ENCODE results near the gene FXYD7.
"Not testable (repeated sequence)": the region's sequence is repeated elsewhere in the genome, so short reads cannot be mapped to it uniquely, and the experiment has no call there.

Gene FXYD7

DNA sequence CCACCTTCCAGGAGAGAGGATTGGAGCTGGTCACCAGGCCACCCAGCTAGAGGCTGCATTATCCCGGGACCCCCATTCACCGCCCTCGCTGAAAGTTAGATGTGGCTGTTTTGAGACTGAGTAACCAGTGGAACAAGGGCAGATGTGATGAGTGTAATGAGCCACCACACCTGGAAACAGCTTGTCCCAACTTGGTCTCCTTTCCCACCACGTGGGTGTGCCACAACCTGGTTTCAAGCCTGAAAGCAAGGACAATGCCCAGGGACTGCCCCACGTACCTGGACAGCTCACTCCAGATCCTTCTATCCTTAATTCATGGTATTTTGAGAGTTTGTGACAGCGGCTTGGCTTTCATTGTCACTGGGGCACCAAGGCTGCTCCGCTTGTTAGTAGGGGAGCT, 15.2 kb upstream of the FXYD7 start:
- no peak for DNase-seq (ENCODE audit: low read depth)

- DNase-seq (ENCODE audit: low read depth), result no peak
These were observed 14.5 kb upstream of the FXYD7 start for GRCh38 chr19:35128398-35129057.

GRCh38 chr19:35129724-35130274, 13.3 kb upstream of the FXYD7 start:
- DNase-seq (ENCODE audit: low read depth), result not testable (repeated sequence)

GRCh38 chr19:35130761-35131720, 12.0 kb upstream of the FXYD7 start:
- DNase-seq (ENCODE audit: low read depth), result no peak

DNA sequence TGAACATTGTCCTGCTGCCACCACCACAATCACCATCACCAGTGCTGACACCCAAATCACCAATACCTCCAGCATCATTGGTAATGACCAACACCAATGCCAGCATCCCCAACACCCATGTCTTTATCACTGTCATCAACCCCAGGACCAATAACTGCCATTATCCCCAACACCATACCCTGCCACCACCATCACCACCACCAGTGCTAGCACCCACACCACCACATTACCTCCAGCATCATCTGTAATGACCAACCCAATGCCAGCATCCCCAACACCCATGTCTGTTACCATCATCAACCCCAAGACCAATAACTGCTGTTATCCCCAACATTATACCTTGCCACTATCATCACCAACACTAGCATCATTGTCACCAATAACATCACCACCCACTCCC, 10.8 kb upstream of the FXYD7 start:
- DNase-seq (ENCODE audit: low read depth), result no peak

- DNase-seq (ENCODE audit: low read depth), result no peak
These were observed 9.2 kb upstream of the FXYD7 start for GRCh38 chr19:35133826-35134225.

GRCh38 chr19:35134601-35135242, 8.3 kb upstream of the FXYD7 start, which contains the start of gene LGI4:
TSS of gene LGI4 (minus strand) at chr19:35135059. CDS start at chr19:35134680, 379 bp downstream.
- DNase-seq (ENCODE audit: low read depth), result no peak

DNA sequence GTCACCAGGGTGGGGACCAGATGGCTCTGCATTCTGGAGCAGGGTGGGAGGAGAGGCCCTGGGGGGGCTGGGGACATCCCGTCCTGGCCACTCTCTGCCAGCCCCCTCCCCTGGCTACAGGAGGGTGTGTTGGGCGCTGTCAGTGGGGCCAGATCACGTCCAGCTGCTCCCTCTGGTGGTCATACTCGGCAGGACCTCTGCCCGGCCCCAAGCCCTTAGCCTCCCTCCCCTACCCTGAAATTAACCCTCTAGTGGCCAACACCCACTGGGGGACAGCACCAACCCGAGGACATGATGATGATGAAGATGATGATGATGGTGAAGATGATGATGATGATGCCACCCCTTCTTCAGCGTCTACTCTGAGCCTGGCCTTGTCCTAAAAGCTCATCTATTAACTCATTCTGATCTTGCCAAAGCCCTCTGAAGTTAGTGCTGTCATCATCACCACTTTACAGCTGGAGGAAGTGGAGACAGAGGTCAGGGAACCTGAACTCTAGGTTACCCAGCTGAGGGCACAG, 7.6 kb upstream of the FXYD7 start:
- DNase-seq (ENCODE audit: low read depth), result no peak

DNA sequence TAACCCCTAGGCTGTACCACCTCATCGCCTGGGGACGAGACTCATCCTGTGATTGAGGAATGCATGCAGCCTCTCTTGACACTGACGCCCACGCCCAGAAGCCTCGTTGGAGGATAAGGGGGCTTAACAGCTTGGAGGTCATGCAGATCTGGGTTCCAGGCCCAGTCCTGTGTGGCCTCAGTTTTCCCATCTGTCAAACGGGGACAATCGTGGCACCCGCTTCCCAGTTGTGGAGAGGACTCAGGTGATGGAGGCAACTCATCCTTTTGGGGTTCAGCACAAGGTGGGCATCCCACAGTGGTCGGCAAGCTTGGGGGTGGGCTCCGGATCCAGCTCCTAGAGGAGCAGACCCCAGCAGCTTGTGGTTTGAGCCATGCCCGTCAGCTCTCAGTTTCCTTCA, 6.8 kb upstream of the FXYD7 start:
- DNase-seq (ENCODE audit: low read depth), result no peak

DNA sequence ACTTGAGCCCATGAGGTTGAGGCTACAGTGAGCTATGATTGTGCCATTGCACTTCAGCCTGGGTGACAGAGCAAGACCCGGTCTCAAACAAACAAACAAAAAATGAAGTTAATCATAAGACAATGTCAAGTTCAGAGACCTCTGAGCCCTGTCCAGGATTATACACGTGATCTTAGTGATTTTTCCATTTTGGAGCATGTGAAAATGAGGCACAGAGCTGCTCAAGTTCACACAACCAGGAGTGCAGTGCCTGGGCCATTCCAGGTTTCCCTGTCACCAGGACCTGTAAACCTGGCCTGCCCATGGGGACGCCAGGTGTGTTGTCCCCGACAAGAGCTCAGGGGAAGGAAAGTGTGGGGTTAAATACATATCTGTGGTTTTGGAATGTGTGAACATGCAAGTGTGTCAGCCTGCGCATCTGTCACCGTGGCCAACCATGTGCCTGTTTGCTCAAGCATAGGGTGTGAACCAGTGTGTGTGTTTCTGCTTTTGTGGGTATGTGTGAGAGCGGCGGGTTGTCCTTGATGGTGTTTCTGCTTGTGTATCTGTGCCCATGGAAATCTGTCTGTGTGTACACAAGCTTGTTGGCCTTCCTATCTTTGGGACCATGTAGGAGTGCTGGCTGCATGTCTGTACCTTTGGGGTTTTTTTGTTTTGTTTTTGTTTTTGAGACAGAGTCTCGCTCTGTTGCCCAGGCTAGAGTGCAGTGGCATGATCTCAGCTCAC, 5.9 kb upstream of the FXYD7 start:
- no peak for DNase-seq (ENCODE audit: low read depth)

DNA sequence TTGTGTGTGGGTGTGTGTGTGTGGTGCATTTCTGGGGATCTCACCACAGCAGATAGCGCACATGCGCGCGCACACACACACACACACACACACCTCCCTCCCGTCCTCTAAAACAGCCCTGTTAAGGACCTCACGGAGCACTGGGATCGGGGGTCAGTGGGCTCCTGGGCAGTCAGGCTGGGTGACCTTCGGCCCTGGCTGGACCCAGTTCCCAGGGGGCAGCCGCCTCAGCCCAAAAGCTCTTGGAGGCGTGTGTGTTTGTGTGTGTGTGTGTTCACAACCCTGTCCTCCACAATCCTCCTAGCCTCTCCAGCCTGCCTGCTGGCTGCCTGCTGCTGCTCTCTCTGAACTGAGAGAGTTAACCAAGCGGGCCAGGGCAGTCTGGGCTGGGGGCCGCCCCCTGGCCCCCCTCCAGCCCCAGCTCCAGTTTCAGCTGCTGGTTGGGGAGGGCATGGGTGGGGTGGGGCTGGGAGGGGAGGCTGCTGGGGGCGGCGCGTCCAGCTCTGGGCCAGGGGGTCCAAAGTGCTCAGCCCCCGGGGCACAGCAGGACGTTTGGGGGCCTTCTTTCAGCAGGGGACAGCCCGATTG, 4.7 kb upstream of the FXYD7 start, which contains the start of gene FXYD1:
Gene FXYD1, plus strand, starts transcription at position 520 of the 588 bp plus-strand sequence. CDS start 1,256 bp downstream, outside the sequence.
- DNase-seq (ENCODE audit: low read depth), result no peak

GRCh38 chr19:35140207-35140961, 2.7 kb upstream of the FXYD7 start:
- DNase-seq (ENCODE audit: low read depth), result no peak

GRCh38 chr19:35140962-35141836, 1.9 kb upstream of the FXYD7 start:
- DNase-seq (ENCODE audit: low read depth), result peak; percentile 91

- no peak for DNase-seq (ENCODE audit: low read depth)
These were observed 1.0 kb upstream of the FXYD7 start for GRCh38 chr19:35141837-35142605.

- peak; percentile 59 for DNase-seq (ENCODE audit: low read depth)
These were observed 337 bp upstream of the FXYD7 start for GRCh38 chr19:35142606-35143230.

DNA sequence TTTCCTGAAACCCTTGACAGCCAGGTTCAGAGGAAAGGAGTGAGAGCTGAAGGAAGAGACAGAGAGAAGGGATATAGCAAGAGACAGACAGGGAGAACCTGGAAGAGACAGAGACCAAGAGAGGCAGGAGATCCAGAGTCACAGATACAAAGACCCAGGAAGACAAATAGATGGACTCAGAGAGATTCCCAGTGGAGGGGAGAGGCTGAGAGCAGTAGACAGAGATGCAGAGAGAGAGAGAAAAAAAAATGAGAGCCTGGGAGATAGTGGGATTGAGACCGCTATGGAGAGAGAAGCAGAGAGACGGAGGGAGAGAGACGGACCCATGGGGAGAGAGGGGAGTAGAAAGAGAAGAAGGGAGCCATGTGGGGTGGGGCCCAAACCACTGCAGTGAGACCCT, 763 bp downstream of the FXYD7 start:
- no peak for DNase-seq (ENCODE audit: low read depth)

- no peak for DNase-seq (ENCODE audit: low read depth)
These were observed 1.2 kb downstream of the FXYD7 start for GRCh38 chr19:35144259-35144599.

Measured in stimulated activated CD8-positive, alpha-beta memory T cell treated with anti-CD3 and anti-CD28 coated beads, Interleukin-15, amount 100 ng/mL, for 1 hour (primary cell).